HEK293 (cell line): Measurements from ENCODE around the gene LILRB1.

Source experiments
- CTCF ChIA-PET: fragments of 350-600 bp; formaldehyde crosslinking; extraction: SDS; loops from one replicate; lab custom pipeline; 2021; ENCODE audit warnings: antibody characterized with exemption; lab: Yijun Ruan, JAX
- POLR2A ChIA-PET: fragments of 300-600 bp; formaldehyde crosslinking; extraction: SDS; loops from one replicate; lab custom pipeline; 2020; ENCODE audit warnings: antibody characterized with exemption, inconsistent platforms; lab: Yijun Ruan, JAX
- H3K27ac ChIP-seq: fragments of 200-500 bp; sonication (Bioruptor generic); 2 replicates; pipeline ENCODE4 v1.5.1; 2014; ENCODE audit warnings: low read depth, low read length, control low read depth, inconsistent platforms; ENCODE audit errors: extremely low read depth
- H3K36me3 ChIP-seq, 2 experiments: fragments of 200-500 bp in 1 of 2; sonication (Bioruptor generic) in 1 of 2; 1 replicate in 1 of 2; 2 replicates in 1 of 2; pipeline ENCODE4 v1.5.1; 2014 to 2017; ENCODE audit warnings: inconsistent platforms in 2 of 2, low read length in 2 of 2; ENCODE audit not compliant: control insufficient read depth in 2 of 2, insufficient read depth in 1 of 2
- H3K4me1 ChIP-seq: fragments of 200-500 bp; sonication (Bioruptor generic); 2 replicates; pipeline ENCODE4 v1.5.1; 2014; ENCODE audit warnings: mild to moderate bottlenecking, low read length, inconsistent platforms; ENCODE audit not compliant: control insufficient read depth, insufficient read depth
- H3K4me3 ChIP-seq: 2 replicates; pipeline ENCODE4 v1.5.1; 2011; ENCODE audit warnings: low read depth, mild to moderate bottlenecking, control low read depth, low read length, moderate library complexity
- H3K9me3 ChIP-seq: fragments of 200-500 bp; sonication (Bioruptor generic); 2 replicates; pipeline ENCODE4 v1.5.1; 2014; ENCODE audit warnings: low read depth, low read length, inconsistent platforms; ENCODE audit not compliant: control insufficient read depth, insufficient read depth
- GFI1B ChIP-seq: fragments of 450-650 bp; formaldehyde crosslinking; IDR thresholded peaks from 2 replicates; pipeline ENCODE4 v1.5.1; 2016; ENCODE audit warnings: missing biosample characterization, missing genetic modification characterization
- HOXD13 ChIP-seq: sonication (generic); formaldehyde crosslinking; IDR thresholded peaks from 2 replicates; pipeline ENCODE4 v1.8.0; 2022; ENCODE audit warnings: missing genetic modification reagents, borderline replicate concordance
- ZBTB7A ChIP-seq: fragments of 450-650 bp; formaldehyde crosslinking; IDR thresholded peaks from 2 replicates; pipeline ENCODE4 v1.5.1; 2016; ENCODE audit warnings: low read depth, missing biosample characterization, missing genetic modification characterization
- ZBTB8A ChIP-seq: fragments of 450-650 bp; formaldehyde crosslinking; IDR thresholded peaks from 2 replicates; pipeline ENCODE4 v1.5.1; 2016; ENCODE audit warnings: missing biosample characterization, missing genetic modification characterization
- ZFP69B ChIP-seq: fragments of 450-650 bp; formaldehyde crosslinking; IDR thresholded peaks from 2 replicates; pipeline ENCODE4 v1.5.1; 2016; ENCODE audit warnings: missing biosample characterization, missing genetic modification characterization
- ZNF157 ChIP-seq: fragments of 450-650 bp; formaldehyde crosslinking; IDR thresholded peaks from 2 replicates; pipeline ENCODE4 v1.5.1; 2016; ENCODE audit warnings: missing biosample characterization, missing genetic modification characterization
- ZNF2 ChIP-seq: fragments of 450-650 bp; formaldehyde crosslinking; IDR thresholded peaks from 2 replicates; pipeline ENCODE4 v1.5.1; 2016; ENCODE audit warnings: missing biosample characterization, missing genetic modification characterization
- ZNF202 ChIP-seq: fragments of 450-650 bp; formaldehyde crosslinking; IDR thresholded peaks from 2 replicates; pipeline ENCODE4 v1.5.1; 2016; ENCODE audit warnings: missing biosample characterization, missing genetic modification characterization, borderline replicate concordance
- ZNF214 ChIP-seq: fragments of 450-650 bp; formaldehyde crosslinking; IDR thresholded peaks from 2 replicates; pipeline ENCODE4 v1.5.1; 2017; ENCODE audit warnings: missing biosample characterization, mild to moderate bottlenecking, missing genetic modification characterization, borderline replicate concordance
- ZNF239 ChIP-seq: fragments of 450-650 bp; formaldehyde crosslinking; IDR thresholded peaks from 2 replicates; pipeline ENCODE4 v1.5.1; 2016; ENCODE audit warnings: missing biosample characterization, missing genetic modification characterization
- ZNF274 ChIP-seq, 2 experiments: fragments of 200-500 bp in 1 of 2; fragments of 450-650 bp in 1 of 2; sonication (Bioruptor generic) in 1 of 2; formaldehyde crosslinking in 1 of 2; IDR thresholded peaks; 2 replicates each; pipeline versions ENCODE4 v1.5.1 to v1.6.1; 2014 to 2016; ENCODE audit warnings: borderline replicate concordance in 1 of 2, inconsistent platforms in 1 of 2, low read length in 1 of 2, missing biosample characterization in 1 of 2, missing genetic modification characterization in 1 of 2
- ZNF426 ChIP-seq: fragments of 450-650 bp; formaldehyde crosslinking; IDR thresholded peaks from 2 replicates; pipeline ENCODE4 v1.5.1; 2017; ENCODE audit warnings: missing biosample characterization, missing genetic modification characterization, mild to moderate bottlenecking, inconsistent platforms, moderate library complexity
- ZNF48 ChIP-seq: fragments of 450-650 bp; formaldehyde crosslinking; IDR thresholded peaks from 2 replicates; pipeline ENCODE4 v1.5.1; 2016; ENCODE audit warnings: missing biosample characterization, missing genetic modification characterization
- ZNF548 ChIP-seq: fragments of 450-650 bp; formaldehyde crosslinking; IDR thresholded peaks from 2 replicates; pipeline ENCODE4 v1.5.1; 2016; ENCODE audit warnings: missing biosample characterization, missing genetic modification characterization
- ZNF629 ChIP-seq: fragments of 450-650 bp; formaldehyde crosslinking; IDR thresholded peaks from 2 replicates; pipeline ENCODE4 v1.5.1; 2017; ENCODE audit warnings: missing biosample characterization, missing genetic modification characterization
- ZNF654 ChIP-seq: fragments of 450-650 bp; formaldehyde crosslinking; IDR thresholded peaks from 2 replicates; pipeline ENCODE4 v1.5.1; 2016; ENCODE audit warnings: low read depth, missing biosample characterization, missing genetic modification characterization
- TF ChIP-seq, protein P1 (sequence below): fragments of 450-650 bp; formaldehyde crosslinking; IDR thresholded peaks from 2 replicates; pipeline ENCODE4 v1.5.1; 2017; ENCODE audit warnings: missing biosample characterization, missing genetic modification characterization
- TF ChIP-seq, protein P2 (sequence below): fragments of 450-650 bp; formaldehyde crosslinking; IDR thresholded peaks from 2 replicates; pipeline ENCODE4 v1.5.1; 2016; ENCODE audit warnings: missing biosample characterization, missing genetic modification characterization
- TF ChIP-seq, protein P3 (sequence below): fragments of 450-650 bp; formaldehyde crosslinking; IDR thresholded peaks from 2 replicates; pipeline ENCODE4 v1.5.1; 2016; ENCODE audit warnings: missing biosample characterization, missing genetic modification characterization

LILRB1 gene

DNA sequence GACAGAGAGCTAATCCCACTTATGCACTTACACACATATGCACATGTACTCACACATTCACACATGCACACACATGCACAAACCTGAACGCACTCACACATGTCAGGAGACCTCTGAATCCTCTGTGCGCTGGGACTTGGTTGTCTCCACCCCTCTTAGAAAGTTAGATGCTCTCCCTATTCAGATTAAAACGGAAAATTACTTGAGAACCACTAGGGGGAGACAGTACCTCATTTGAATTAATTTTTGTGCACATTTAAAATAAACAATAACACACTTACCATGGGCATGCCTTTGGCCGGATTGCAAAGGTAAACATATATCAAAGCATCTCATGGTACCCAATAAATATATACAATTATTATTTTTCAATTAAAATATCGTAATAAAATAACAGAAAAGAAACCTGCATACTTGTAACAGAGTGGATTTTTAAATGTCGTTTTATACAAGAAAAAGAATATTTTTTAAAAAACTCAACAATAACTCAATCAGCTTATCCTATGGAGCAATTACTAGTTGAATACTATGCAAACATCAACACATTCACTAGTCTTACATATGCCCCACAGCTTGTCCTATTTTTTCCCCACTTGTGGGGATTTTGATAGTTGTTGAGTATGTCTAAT lies 23.0 kb downstream of the LILRB1 start:
- Histone ChIP-seq H3K4me3 (no peak overlapping the region), H3K27ac (no peak overlapping the region), H3K4me1 (no peaks in the 10 kb centered on the region), H3K36me3 (no peaks in the 10 kb centered on the region; a peak in 1 of 3 replicates), H3K9me3 (no peaks in the 10 kb centered on the region)
- ChIA-PET CTCF (interaction anchor here (0.6 to 4.0 kb wide), 18 partner anchors 8 to 401 kb away, joined by 3 to 28 read pairs (median 4); partner anchors contain the start of gene LILRB4), POLR2A (interaction anchor here (0.6 kb wide), 1 partner anchor 464 kb away, joined by 3 read pairs; the partner anchor contains the start of gene PPP1R12C)
- TF ChIP-seq ZNF239 (no peak), ZNF654 (tag by site-specific recombination) (peak; percentile 34)

DNA sequence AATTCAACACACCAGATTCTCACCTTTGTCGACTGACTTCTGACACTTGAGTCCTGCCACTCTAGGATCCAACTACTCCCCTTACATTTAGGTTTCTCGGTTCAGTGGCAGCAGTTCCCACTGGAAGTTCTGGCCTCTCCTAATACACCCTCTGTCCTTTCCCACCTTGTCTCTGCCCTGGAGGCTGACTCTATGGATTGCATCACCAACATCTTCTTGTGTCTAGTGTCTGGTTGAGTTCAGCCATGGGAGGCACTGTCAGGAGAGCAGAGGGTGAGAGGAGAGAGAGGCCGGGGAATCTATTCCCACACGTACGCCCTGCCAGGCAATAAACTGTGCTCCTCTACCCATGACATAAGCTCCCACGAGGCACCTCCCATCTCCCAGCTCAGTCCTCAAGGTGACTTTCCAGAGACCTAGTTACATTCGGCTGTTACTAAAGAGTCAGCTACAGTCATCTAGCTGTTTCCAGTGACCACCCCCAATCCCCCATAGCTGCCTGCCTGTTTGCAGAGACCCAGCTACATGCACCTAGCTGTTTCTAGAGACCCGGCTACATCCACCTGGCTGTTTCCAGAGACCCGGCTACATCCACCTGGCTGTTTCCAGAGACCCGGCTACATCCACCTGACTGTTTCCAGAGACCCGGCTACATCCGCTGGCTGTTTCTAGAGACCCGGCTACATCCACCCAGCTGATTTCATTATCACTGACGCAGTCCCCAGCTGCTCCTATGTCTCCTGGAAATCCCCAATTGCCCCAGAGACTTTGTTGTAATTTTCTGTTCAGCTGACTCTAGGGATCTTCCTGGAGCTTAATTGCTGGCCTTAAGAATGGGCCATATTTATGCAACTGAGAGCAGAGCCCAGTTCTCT lies 24.4 kb downstream of the LILRB1 start:
- Histone ChIP-seq H3K9me3 (no peaks in the 10 kb centered on the region), H3K4me3 (no peak overlapping the region), H3K27ac (no peak overlapping the region), H3K36me3 (no peaks in the 10 kb centered on the region; a peak in 1 of 3 replicates), H3K4me1 (no peaks in the 10 kb centered on the region)
- TF ChIP-seq ZNF214 (tag by site-specific recombination): no peak
- TF ChIP-seq ZBTB8A (tag by site-specific recombination): no peak
- TF ChIP-seq, protein P1, sequence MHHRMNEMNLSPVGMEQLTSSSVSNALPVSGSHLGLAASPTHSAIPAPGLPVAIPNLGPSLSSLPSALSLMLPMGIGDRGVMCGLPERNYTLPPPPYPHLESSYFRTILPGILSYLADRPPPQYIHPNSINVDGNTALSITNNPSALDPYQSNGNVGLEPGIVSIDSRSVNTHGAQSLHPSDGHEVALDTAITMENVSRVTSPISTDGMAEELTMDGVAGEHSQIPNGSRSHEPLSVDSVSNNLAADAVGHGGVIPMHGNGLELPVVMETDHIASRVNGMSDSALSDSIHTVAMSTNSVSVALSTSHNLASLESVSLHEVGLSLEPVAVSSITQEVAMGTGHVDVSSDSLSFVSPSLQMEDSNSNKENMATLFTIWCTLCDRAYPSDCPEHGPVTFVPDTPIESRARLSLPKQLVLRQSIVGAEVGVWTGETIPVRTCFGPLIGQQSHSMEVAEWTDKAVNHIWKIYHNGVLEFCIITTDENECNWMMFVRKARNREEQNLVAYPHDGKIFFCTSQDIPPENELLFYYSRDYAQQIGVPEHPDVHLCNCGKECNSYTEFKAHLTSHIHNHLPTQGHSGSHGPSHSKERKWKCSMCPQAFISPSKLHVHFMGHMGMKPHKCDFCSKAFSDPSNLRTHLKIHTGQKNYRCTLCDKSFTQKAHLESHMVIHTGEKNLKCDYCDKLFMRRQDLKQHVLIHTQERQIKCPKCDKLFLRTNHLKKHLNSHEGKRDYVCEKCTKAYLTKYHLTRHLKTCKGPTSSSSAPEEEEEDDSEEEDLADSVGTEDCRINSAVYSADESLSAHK (tag by site-specific recombination): peak; percentile 97
- no peak for TF ChIP-seq GFI1B (tag by site-specific recombination)
- TF ChIP-seq ZNF274 (IDR thresholded peaks at IDR 0.05; ENCODE audit: low read length): no peak
- no peak for TF ChIP-seq ZNF274 (tag by site-specific recombination; IDR thresholded peaks at IDR 0.05; ENCODE audit: borderline replicate concordance)
- no peak for TF ChIP-seq ZNF157 (tag by site-specific recombination)
- ChIA-PET POLR2A (interaction anchor here (0.6 kb wide), 1 partner anchor 19 kb away, joined by 3 read pairs; no protein-coding TSS in a partner anchor), CTCF (interaction anchor here (0.6 to 4.0 kb wide), 10 partner anchors 16 to 778 kb away, joined by 3 to 28 read pairs (median 6); no protein-coding TSS in a partner anchor)

DNA sequence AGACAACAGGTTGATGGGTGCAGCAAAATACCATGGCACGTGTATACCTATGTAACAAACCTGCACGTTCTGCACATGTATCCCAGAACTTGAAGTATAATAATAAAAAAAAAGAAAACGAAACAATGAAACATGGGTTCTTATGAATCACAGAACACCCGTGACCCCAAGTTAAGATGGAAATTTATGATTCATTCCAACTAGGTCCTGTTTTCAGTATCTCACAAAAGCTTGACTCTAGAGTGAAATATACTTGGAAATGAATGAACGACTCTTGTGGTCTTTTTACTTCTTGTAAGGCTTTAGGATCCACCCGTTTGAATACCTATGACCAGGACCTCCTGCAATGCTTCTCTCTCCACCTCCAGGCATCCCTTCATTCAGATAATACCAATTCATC lies 29.0 kb downstream of the LILRB1 start:
- Histone ChIP-seq H3K4me3 (no peak overlapping the region), H3K9me3 (no peaks in the 10 kb centered on the region), H3K36me3 (no peaks in the 10 kb centered on the region; a peak in 1 of 3 replicates), H3K27ac (no peak overlapping the region), H3K4me1 (no peaks in the 10 kb centered on the region)
- POLR2A ChIA-PET: no interaction called here
- CTCF ChIA-PET: interaction anchor here (0.7 to 4.7 kb wide), 2 partner anchors 15 to 291 kb away, joined by 3 to 18 read pairs; no protein-coding TSS in a partner anchor
- no peak for TF ChIP-seq ZNF548
- no peak for TF ChIP-seq ZBTB7A (tag by site-specific recombination)
- no peak for TF ChIP-seq ZNF2 (tag by site-specific recombination)
- TF ChIP-seq ZNF426: no peak
- no peak for TF ChIP-seq ZNF274 (IDR thresholded peaks at IDR 0.05; ENCODE audit: low read length)
- no peak for TF ChIP-seq ZNF274 (tag by site-specific recombination; IDR thresholded peaks at IDR 0.05; ENCODE audit: borderline replicate concordance)
- no peak for TF ChIP-seq ZNF629 (tag by site-specific recombination)
- no peak for TF ChIP-seq ZNF202 (tag by site-specific recombination)
- TF ChIP-seq, protein P2, sequence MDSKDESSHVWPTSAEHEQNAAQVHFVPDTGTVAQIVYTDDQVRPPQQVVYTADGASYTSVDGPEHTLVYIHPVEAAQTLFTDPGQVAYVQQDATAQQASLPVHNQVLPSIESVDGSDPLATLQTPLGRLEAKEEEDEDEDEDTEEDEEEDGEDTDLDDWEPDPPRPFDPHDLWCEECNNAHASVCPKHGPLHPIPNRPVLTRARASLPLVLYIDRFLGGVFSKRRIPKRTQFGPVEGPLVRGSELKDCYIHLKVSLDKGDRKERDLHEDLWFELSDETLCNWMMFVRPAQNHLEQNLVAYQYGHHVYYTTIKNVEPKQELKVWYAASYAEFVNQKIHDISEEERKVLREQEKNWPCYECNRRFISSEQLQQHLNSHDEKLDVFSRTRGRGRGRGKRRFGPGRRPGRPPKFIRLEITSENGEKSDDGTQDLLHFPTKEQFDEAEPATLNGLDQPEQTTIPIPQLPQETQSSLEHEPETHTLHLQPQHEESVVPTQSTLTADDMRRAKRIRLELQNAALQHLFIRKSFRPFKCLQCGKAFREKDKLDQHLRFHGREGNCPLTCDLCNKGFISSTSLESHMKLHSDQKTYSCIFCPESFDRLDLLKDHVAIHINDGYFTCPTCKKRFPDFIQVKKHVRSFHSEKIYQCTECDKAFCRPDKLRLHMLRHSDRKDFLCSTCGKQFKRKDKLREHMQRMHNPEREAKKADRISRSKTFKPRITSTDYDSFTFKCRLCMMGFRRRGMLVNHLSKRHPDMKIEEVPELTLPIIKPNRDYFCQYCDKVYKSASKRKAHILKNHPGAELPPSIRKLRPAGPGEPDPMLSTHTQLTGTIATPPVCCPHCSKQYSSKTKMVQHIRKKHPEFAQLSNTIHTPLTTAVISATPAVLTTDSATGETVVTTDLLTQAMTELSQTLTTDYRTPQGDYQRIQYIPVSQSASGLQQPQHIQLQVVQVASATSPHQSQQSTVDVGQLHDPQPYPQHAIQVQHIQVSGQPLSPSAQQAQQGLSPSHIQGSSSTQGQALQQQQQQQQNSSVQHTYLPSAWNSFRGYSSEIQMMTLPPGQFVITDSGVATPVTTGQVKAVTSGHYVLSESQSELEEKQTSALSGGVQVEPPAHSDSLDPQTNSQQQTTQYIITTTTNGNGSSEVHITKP (tag by site-specific recombination): no peak
- no peak for TF ChIP-seq ZFP69B
- no peak for TF ChIP-seq HOXD13
- TF ChIP-seq, protein P3, sequence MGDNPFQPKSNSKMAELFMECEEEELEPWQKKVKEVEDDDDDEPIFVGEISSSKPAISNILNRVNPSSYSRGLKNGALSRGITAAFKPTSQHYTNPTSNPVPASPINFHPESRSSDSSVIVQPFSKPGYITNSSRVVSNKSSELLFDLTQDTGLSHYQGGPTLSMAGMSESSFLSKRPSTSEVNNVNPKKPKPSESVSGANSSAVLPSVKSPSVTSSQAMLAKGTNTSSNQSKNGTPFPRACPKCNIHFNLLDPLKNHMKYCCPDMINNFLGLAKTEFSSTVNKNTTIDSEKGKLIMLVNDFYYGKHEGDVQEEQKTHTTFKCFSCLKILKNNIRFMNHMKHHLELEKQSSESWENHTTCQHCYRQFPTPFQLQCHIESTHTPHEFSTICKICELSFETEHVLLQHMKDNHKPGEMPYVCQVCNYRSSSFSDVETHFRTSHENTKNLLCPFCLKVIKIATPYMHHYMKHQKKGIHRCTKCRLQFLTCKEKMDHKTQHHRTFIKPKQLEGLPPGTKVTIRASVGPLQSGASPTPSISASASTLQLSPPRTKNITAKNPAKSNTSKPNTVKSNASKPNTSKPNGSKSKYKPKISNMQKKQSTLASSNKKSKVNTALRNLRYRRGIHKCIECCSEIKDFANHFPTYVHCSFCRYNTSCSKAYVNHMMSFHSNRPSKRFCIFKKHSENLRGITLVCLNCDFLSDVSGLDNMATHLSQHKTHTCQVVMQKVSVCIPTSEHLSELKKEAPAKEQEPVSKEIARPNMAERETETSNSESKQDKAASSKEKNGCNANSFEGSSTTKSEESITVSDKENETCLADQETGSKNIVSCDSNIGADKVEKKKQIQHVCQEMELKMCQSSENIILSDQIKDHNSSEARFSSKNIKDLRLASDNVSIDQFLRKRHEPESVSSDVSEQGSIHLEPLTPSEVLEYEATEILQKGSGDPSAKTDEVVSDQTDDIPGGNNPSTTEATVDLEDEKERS: no peak
- no peak for TF ChIP-seq ZNF48
